Astrocyte of the spinal cord (primary cell): ENCODE data around the gene GCFC2.
A peak's percentile ranks its signal among the peaks of the same experiment; 100 is the strongest.

Experiments used
- DNase-seq: peaks from one replicate; pipeline ENCODE4 v3.0.0; 2011; ENCODE audit warnings: low read depth, low spot score
- H3K4me3 ChIP-seq: 2 replicates; pipeline ENCODE4 v1.5.1; 2011; ENCODE audit warnings: low read depth, mild to moderate bottlenecking, low read length, moderate library complexity
- in situ Hi-C: cut with HindIII; loops from 2 replicates; pipeline ENCODE4 v1.10.0; 2017; ENCODE audit warnings: low sequenced_read_pairs
- TF ChIP-seq, protein P1 (sequence below): IDR thresholded peaks from 2 replicates; pipeline ENCODE4 v1.5.1; 2012; ENCODE audit warnings: low read depth, mild to moderate bottlenecking, low read length, inconsistent platforms

Gene GCFC2

GRCh38 chr2:75710577-75711253 is at the start of gene GCFC2:
Gene GCFC2 (minus strand): TSS chr2:75710915. CDS start chr2:75710855, 60 bp downstream.
- DNase-seq = peak; percentile 88
- TF ChIP-seq, protein P1, sequence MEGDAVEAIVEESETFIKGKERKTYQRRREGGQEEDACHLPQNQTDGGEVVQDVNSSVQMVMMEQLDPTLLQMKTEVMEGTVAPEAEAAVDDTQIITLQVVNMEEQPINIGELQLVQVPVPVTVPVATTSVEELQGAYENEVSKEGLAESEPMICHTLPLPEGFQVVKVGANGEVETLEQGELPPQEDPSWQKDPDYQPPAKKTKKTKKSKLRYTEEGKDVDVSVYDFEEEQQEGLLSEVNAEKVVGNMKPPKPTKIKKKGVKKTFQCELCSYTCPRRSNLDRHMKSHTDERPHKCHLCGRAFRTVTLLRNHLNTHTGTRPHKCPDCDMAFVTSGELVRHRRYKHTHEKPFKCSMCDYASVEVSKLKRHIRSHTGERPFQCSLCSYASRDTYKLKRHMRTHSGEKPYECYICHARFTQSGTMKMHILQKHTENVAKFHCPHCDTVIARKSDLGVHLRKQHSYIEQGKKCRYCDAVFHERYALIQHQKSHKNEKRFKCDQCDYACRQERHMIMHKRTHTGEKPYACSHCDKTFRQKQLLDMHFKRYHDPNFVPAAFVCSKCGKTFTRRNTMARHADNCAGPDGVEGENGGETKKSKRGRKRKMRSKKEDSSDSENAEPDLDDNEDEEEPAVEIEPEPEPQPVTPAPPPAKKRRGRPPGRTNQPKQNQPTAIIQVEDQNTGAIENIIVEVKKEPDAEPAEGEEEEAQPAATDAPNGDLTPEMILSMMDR = peak; percentile 33
- in situ Hi-C loops = no loop called here
- H3K4me3 ChIP-seq = peak within 1 kb of the TSS; percentile 63

GRCh38 chr2:75752828-75753227 is 42.1 kb upstream of the GCFC2 start:
- in situ Hi-C loops = no loop called here
- DNase-seq = no peak
- TF ChIP-seq, protein P1 = no peak
- no peak overlapping the region for H3K4me3 ChIP-seq

GRCh38 chr2:75751824-75752468 is 41.2 kb upstream of the GCFC2 start:
- TF ChIP-seq, protein P1 = no peak
- in situ Hi-C loops = no loop called here
- no peak for DNase-seq
- H3K4me3 ChIP-seq = no peak overlapping the region

DNA sequence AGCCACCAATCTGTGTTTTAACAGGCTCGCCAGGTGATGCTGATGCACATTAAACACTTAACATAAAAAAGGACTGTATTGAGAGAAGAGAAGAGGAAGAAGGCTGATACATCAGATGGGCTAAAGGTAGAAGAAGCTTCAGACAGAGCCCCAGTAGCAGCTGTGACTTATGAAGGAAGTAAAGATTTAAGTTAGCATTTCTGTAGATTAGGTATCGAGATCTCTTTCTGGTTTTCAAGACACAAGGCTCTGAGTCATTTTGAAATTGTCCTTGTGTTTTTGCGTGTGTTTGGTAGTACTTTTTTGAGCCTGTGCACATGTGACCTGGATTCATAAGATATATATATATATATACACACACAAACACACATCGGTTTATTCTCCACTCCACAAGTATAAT is 40.6 kb upstream of the GCFC2 start:
- no peak overlapping the region for H3K4me3 ChIP-seq
- DNase-seq = no peak
- TF ChIP-seq, protein P1 = no peak
- in situ Hi-C loops = no loop called here

DNA sequence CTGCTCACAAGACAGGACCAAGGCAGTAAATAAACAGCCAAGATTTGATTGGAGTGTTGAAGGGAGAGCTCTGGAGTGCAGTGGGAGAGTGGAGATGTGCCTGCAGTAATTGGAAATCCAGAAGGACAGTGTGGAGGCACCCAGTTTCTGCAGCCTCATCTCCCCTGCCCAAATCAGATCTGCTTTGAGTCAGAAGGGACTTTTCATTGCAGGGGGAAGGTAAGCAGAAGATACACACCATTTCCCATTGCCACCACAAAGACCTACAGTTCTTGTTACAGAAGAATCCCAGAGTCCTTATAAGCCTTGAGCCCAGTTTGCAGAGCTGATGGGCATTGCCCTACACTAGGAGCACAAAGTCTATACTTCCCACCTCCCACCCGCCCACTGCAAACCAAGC is 27.2 kb upstream of the GCFC2 start:
- H3K4me3 ChIP-seq = no peak overlapping the region
- TF ChIP-seq, protein P1 = no peak
- no peak for DNase-seq
- in situ Hi-C loops = no loop called here

- TF ChIP-seq, protein P1 = no peak
- in situ Hi-C loops = no loop called here
- H3K4me3 ChIP-seq = no peak overlapping the region
- DNase-seq = no peak
Measured at GRCh38 chr2:75736276-75736675, 25.6 kb upstream of the GCFC2 start.
